Kidney glomerular epithelial cell (primary cell): ENCODE measurements around the gene ZNF26.
"Not testable (repeated sequence)": the region's sequence is repeated elsewhere in the genome, so short reads cannot be mapped to it uniquely, and the experiment has no call there.

Source experiments
- DNase-seq: peaks from one replicate; lab custom pipeline; 2025; lab: John Stamatoyannopoulos, UW

ZNF26 gene

DNA sequence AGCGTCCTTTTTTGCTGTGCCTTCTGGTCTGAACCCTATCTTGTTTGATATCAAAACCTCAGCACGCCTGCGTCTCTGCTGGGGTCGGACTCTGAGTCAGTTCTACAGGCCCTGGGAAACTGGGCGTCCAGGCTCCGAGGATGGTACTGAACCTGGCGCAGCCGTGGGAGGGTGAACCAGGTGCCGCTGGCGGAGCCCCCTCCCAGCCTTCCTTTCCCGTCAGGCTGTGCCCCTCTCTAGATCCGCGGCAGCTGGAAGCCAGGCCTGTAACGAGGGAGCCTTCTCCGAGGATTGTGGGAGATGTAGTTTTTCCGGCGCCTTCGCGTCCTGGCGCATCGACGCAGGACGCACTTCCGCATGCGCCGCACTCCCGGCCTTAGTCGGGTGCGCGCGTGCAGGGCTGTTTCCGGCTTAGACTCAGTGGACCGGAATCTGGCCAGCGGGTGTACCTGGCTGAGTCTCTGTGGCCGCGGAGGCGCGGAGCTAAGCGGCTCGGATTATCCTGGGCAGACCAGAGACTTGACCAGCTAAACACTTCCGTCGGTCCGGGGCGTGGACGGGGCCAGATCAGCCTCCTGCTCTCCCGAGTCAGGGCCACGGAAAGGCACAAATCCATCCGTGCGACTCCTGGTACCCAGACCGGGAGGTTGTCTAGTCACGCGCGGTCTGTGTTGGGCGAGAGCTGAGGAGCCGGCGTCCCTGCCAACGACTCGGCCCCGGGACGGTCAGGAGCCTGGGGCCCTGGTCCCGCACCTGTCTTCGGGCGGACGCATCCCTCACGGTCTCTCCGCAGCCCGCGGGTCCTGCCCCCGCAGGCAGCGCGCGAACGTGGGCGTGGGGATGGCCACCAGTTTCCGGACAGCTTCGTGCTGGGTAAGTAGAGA, at the start of gene ZNF26:
Gene ZNF26 (plus strand): TSS at position 367 of the 884 bp plus-strand sequence. CDS start 474 bp downstream, at position 841.
- peak; percentile 85 for DNase-seq

DNA sequence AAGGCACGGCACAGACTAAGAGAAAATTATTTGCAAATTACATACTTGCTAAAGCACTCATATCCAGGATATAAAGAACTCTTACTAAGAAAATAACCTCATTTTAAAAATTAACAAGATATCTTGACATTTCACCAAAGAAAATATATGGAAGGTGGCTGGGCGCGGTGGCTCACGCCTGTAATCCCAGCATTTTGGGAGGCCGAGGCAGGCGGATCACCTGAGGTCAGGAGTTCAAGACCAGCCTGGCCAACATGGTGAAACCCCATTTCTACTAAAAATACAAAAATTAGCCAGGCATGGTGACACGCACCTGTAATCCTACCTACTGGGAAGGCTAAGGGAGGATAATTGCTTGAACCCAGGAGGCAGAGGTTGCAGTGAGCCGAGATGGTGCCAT, 49.2 kb upstream of the ZNF26 start:
- DNase-seq = not testable (repeated sequence)

- DNase-seq = no peak
These were observed 48.7 kb upstream of the ZNF26 start for GRCh38 chr12:132937476-132937875.

DNA sequence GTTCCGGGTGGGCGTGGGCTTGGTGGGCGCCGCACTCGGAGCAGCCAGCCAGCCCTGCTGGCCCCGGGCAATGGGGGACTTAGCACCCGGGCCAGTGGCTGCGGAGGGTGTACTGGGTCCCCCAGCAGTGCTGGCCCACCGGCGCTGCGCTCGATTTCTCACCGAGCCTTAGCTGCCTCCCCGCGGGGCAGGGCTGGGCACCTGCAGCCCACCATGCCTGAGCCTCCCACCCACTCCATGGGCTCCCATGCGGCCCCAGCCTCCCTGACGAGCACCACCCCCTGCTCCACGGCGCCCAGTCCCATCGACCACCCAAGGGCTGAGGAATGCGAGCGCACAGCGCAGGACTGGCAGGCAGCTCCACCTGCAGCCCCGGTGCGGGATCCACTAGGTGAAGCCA, 47.4 kb upstream of the ZNF26 start:
- not testable (repeated sequence) for DNase-seq

DNA sequence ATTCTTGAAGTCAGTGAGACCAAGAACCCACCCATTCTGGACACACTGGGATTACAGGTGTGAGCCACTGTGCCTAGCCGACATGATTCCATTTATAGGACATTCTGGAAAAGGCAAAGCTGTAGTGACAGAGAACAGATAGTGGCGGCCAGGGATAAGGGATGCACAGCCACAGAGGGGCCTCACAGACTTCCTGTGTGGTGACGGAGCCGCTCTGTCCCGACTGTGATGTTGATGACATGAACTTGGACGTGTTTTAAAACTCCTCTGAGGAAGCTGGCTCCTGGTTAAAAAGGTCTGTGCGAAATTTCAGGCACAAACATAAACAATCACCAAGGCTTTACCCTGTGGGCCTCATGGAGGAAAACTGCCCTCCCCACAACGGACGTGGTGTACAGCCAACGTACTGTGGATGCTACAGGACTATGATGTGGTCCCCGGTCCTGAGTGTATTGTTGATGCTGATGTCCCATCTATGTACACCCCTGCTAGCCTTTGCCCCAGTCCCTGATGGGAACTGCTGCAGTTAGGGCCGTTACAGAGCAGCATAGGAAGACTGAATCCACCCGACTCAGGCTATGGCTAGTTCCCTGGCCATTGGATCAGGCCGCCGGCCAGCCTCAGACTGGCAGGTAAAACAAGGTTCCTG, 46.0 kb upstream of the ZNF26 start:
- no peak for DNase-seq

DNA sequence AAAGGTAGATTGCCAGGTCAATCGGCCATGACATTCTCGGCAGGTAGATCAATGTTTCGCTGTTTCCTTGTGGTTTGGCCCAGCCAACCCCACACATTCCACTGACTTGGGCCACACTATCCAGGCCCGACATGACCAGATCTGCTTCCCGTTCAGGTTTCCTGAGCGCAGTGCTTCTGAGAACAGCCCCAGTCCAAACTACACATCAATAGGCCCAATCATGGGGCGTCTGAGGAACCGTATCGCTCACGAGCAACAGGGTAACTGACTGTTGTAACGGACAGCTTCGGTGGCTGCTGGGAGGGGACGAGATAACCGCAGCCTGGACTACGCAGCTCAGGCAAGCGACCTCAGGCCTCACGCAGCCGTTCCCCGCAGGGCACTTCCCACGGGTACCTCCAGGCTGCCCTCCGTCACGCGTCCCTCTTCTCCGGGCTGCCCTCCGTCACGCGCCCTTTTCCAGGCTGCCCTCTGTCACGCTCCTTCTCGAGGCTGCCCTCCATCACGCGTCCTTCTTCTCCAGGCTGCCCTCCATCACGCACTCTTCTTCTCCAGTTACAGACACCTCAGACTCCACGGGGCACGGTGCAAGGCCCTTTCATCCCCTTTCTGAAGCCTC, 44.7 kb upstream of the ZNF26 start:
- no peak for DNase-seq

GRCh38 chr12:132942611-132943010, 43.6 kb upstream of the ZNF26 start:
- no peak for DNase-seq

DNA sequence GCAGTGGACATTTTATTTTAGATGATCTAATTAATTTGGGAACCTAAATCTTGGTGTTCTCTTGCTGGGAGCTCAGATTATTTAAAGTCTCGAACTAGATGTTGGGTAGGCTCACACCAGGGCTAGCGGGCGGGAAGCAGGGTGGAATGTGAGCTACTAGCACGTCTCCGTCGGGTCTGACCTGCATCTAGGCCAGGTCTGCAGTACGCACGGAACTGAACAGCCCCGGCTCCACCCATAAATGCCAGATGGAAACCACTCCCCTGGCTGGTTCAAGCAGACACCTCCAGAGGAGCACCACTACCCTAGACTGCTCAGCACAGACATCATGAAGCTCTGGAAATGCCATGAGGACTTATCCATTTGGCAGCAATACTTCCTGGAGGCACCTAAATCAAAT, 40.4 kb upstream of the ZNF26 start:
- DNase-seq = no peak

GRCh38 chr12:132946246-132946820, 39.8 kb upstream of the ZNF26 start:
- no peak for DNase-seq

- no peak for DNase-seq
These were observed 37.8 kb upstream of the ZNF26 start for GRCh38 chr12:132948146-132949066.

GRCh38 chr12:132949936-132950837, 36.0 kb upstream of the ZNF26 start:
- no peak for DNase-seq

DNA sequence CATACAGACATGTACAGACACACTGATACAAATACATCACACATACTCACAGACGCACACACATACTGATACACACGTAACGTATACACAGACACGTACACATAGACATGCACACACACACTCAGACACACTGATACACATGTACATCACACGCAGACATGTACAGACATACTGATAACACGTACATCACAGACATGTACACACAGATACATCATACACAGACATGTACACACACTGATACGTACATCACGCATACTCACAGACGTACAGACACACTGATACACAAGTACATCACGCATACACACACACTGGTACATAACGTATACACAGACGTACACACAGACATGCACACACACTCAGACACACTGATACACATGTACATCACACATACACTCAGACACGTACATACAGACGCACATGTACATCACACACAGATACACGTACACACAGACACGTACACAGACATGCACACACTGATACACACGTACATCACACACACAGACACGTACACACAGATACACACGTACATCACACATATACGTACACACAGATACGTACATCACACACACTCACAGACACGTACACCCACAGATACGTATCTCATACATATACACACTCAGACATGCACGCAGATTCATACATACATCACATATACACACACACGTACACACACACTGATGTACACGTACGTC, 35.2 kb upstream of the ZNF26 start:
- DNase-seq = no peak

GRCh38 chr12:132951649-132952048, 34.5 kb upstream of the ZNF26 start:
- DNase-seq = no peak

DNA sequence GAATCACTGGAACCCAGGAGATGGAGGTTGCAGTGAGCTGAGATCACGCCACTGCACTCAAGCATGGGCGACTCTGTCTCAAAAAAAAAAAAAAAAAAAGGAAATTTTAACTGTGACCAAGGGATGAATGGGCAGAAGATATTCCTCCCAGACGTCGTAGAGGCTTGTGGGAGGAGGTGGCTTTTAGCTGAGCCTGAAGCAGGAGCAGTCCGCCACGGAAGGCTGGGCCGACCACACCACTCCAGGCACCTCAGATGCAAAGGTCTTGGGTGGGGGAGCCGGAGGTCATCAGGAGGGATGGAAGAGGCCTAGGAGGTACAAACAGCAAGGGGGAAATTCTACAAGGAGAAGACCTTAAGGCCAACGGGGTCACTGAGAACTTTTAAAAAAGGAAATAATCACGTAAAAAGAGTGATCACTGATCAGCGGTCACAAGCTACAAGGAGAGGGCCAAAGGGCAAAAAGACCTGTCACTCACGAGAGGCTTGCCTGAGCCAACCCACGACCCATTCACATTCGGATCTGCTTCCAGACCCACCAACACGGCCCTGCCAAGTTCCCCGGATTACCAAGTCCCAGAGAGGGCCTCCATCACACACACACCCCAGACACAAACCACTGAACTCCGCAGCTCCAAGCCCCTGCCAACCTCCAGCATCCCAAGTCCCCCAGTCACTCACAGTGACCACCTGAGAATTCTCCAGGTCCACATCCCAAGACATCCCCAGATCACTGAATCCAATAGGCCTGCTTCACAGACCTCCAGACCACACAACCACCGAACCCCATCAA, 33.6 kb upstream of the ZNF26 start:
- DNase-seq = no peak

DNA sequence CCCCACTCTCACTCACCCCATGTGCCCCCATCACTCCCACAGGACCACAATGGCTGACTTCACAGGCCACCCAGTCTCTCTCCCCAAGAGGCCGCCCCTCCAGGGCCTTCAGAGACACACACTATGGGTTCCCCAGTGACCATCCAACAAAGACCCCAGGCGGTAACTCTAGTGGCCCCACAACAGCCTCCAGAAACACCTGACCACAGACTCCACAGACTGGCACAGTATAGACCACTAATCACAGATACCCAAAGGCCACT, 33.1 kb upstream of the ZNF26 start:
- DNase-seq = no peak

GRCh38 chr12:132953771-132954170, 32.4 kb upstream of the ZNF26 start:
- DNase-seq = no peak

GRCh38 chr12:132954471-132955048, 31.6 kb upstream of the ZNF26 start:
- DNase-seq = no peak

DNA sequence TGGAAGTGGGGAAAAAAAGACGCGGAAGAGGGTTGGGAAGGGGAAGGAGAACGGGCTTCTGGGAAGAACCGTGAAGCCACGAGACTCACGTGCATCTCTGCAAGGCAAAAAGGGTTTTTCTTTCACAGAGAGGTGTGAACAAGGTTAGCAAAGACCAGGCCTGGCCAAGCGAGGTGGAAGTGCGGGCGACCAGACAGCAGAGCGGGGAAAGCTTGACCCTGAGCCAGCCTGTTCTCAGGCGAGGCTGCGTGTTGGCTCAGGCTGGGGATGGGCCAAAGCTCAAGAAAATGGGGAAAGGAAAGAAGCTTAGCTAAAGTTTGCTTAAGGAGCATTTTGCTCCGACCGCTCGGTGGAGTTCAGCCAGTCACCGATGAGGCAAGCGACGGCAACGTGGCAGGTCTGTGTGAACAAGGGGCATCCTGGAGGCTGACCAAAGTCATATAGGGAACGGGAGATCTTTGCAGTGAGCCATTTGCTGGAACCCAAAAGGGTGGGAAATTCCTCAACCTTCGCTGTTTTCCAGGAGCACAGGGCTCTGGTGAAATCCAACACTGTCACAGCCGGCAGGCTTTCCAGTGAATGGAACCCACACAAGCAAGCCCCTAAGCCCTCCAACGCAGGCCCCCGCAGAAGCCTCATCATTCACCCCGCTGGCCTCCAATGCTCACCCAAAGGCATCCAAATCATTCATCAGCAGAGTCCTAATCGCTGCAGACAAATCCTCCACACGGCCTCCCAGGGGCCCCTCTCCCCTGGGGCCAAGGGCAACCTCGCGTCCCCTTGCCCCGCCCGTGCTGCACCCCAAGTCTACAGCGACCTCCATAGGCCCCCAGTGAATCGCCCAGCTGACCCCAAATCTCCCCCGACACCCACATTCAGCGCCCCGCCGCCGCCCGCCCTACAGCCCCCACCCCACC, 30.8 kb upstream of the ZNF26 start:
- peak; percentile 28 for DNase-seq
